A549 treated with AZD2906 at 1 μM for 4 hours (cell line): ENCODE measurements around the gene LDLRAD3. TPM values are rescaled to one million over a fixed set of nuclear protein-coding genes. Genes with fewer than 3 reads are reported as not detected.

Experiments used
- total RNA-seq: library from RNA; stranded (reverse); fragments of 200-300 nt; extraction: Qiagen RNA extraction; gene quantifications from 5 replicates; pipeline ENCODE4 v1.2.3, GENCODE V29; 2022

The LDLRAD3 gene
- total RNA-seq: 27.4 to 32.4 TPM (median 29.6 TPM) in 5 replicates

GRCh38 chr11:35943713-35944502 is at the start of gene LDLRAD3:
LDLRAD3 (plus strand) TSS chr11:35944062; CDS start chr11:35944099, 37 bp downstream.

